Panc1 (cell line): ENCODE results near the gene CTSO. TPM values are rescaled to one million over a fixed set of nuclear protein-coding genes. Genes with fewer than 3 reads are reported as not detected.

Experiments used
- ATAC-seq: fragments of 200-7000 bp; cut with Tn5 transposase; 2 replicates; pipeline ENCODE4 v1.9.1; 2020; ENCODE audit warnings: mild to moderate bottlenecking, moderate library complexity
- BruUV-seq: library from RNA; stranded (reverse); fragments of 400-500 nt; replicated peaks from 2 replicates; lab custom pipeline; 2021; lab: Mats Ljungman, UMichigan
- CTCF ChIA-PET: fragments of 300-600 bp; sonication (Branson Sonifier 250); formaldehyde crosslinking; loops from one replicate; lab custom pipeline; 2022; ENCODE audit warnings: antibody characterized with exemption; lab: Charles Lee
- POLR2A ChIA-PET: fragments of 300-600 bp; sonication (Branson Sonifier 250); formaldehyde crosslinking; loops from one replicate; lab custom pipeline; 2022; ENCODE audit warnings: antibody characterized with exemption; lab: Charles Lee
- DNase-seq: peaks from one replicate; pipeline ENCODE4 v3.0.0-alpha.2; 2010; ENCODE audit warnings: low read depth, low spot score
- H3K27ac ChIP-seq: 2 replicates; pipeline ENCODE4 v1.5.1; 2011; ENCODE audit warnings: mild to moderate bottlenecking, low read length, inconsistent platforms
- H3K27me3 ChIP-seq: fragments of 200-500 bp; sonication (Bioruptor generic); 2 replicates; pipeline ENCODE4 v1.6.0; 2014; ENCODE audit warnings: low read length, inconsistent platforms; ENCODE audit not compliant: control insufficient read depth, insufficient read depth
- H3K36me3 ChIP-seq: fragments of 200-500 bp; sonication (Bioruptor generic); 2 replicates; pipeline ENCODE4 v1.5.1; 2014; ENCODE audit warnings: inconsistent platforms, mild to moderate bottlenecking, low read length, moderate library complexity; ENCODE audit not compliant: control insufficient read depth, insufficient read depth
- H3K4me1 ChIP-seq: 2 replicates; pipeline ENCODE4 v1.5.1; 2011; ENCODE audit warnings: inconsistent platforms, mild to moderate bottlenecking, low read length, moderate library complexity; ENCODE audit not compliant: control insufficient read depth, insufficient read depth
- H3K4me3 ChIP-seq, 2 experiments: 2 replicates each; pipeline ENCODE4 v1.5.1; 2011 to 2012; ENCODE audit warnings: low read depth in 2 of 2, low read length in 2 of 2, mild to moderate bottlenecking in 2 of 2, inconsistent platforms in 1 of 2, moderate library complexity in 1 of 2
- H3K9me3 ChIP-seq: fragments of 200-500 bp; sonication (Bioruptor generic); 2 replicates; pipeline ENCODE4 v1.5.1; 2014; ENCODE audit warnings: low read depth, mild to moderate bottlenecking, inconsistent platforms, low read length, moderate library complexity; ENCODE audit not compliant: control insufficient read depth, insufficient read depth
- CTCF ChIP-seq: fragments of 450-650 bp; IDR thresholded peaks from 2 replicates; pipeline ENCODE4 v1.5.1; 2017; ENCODE audit warnings: mild to moderate bottlenecking
- POLR2AphosphoS5 ChIP-seq: IDR thresholded peaks from 2 replicates; pipeline ENCODE4 v1.6.1; 2012; ENCODE audit warnings: mild to moderate bottlenecking, low read depth, low read length, moderate library complexity
- REST ChIP-seq, 2 experiments: IDR thresholded peaks; 2 replicates each; pipeline ENCODE4 v1.6.1; 2011 to 2012; ENCODE audit warnings: low read depth in 2 of 2, control low read depth in 1 of 2, low read length in 1 of 2, mild to moderate bottlenecking in 1 of 2, moderate library complexity in 1 of 2; ENCODE audit not compliant: insufficient read depth in 1 of 2
- SIN3A ChIP-seq: IDR thresholded peaks from 2 replicates; pipeline ENCODE4 v1.6.1; 2012; ENCODE audit warnings: low read depth, mild to moderate bottlenecking, low read length, moderate library complexity, borderline replicate concordance; ENCODE audit not compliant: insufficient read depth
- TCF7L2 ChIP-seq: IDR thresholded peaks from 2 replicates; pipeline ENCODE4 v1.6.1; 2011; ENCODE audit warnings: mild to moderate bottlenecking, low read depth, low read length, inconsistent platforms
- in situ Hi-C: cut with HindIII; loops from 2 replicates; pipeline ENCODE4 v1.10.0; 2016; ENCODE audit warnings: low sequenced_read_pairs, low pct_unique_long_range_greater_than_20kb
- intact Hi-C: fragments of 100-400 bp; cut with micrococcal nuclease; formaldehyde crosslinking; loops from one replicate; pipeline ENCODE4 v1.10.0; 2022; ENCODE audit not compliant: unreplicated experiment
- total RNA-seq: library from RNA; stranded (reverse); gene quantifications from one replicate; pipeline ENCODE4 v1.2.1, GENCODE V29; 2021; ENCODE audit not compliant: unreplicated experiment

The CTSO gene
- total RNA-seq, 1 experiment from 2014 or later = 3.3 TPM

DNA sequence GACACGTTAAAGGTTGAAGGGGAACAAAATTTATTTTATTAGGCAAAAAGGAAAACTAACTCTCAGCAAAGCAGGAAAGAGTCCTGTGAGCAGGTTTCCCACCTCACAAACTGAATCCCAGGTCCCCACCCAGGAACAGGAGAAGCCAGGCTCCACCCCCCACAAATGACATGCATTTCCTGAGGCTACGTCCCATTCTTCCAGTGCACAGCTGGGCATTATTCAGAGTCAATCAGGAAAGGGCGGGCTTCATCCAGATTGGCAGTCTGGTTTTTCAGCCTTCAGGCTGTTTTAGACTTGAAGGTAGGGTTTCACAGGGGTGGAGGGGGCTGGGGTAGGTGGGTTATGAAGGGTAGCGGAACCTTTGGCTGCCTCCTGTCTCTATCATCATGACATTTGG lies 75.7 kb downstream of the CTSO start:
- ChIA-PET CTCF (no interaction called here), POLR2A (no interaction called here)
- TF ChIP-seq CTCF (no peak), SIN3A (no peak), TCF7L2 (no peak), POLR2AphosphoS5 (no peak), REST (IDR thresholded peaks at IDR 0.05; ENCODE audit: insufficient read depth in 1 of 2, low read depth in 2 of 2, low read length in 1 of 2) (no peak)
- Histone ChIP-seq H3K4me3 (no peak overlapping the region), H3K27me3 (no peaks in the 10 kb centered on the region), H3K27ac (no peak overlapping the region), H3K36me3 (no peaks in the 10 kb centered on the region), H3K9me3 (no peaks in the 10 kb centered on the region), H3K4me1 (no peaks in the 10 kb centered on the region)
- ATAC-seq (no peak), DNase-seq (no peak)
- intact Hi-C loops (no loop called here), in situ Hi-C loops (no loop called here)
- BruUV-seq = no TSS peak

DNA sequence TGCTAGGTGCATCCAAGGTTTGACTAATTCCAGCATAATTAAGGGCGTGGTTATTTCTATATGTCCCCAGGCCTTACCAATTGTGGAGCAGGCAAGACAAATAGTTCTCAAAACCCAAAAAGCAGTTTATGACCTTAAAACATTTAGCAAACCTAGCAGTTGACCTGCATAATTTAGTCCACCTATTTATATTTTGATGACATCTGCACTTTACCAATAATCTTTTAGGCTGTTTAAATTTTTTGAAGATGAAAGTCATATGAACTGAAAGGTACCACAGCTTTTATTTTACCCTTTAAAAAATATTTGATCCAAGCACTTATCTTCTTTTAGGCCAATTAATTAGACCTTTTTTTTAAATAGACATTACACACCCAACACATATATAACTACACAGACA lies 77.8 kb downstream of the CTSO start:
- Histone ChIP-seq H3K4me3 (no peak overlapping the region), H3K9me3 (no peaks in the 10 kb centered on the region), H3K27ac (no peak overlapping the region), H3K36me3 (no peaks in the 10 kb centered on the region), H3K27me3 (no peaks in the 10 kb centered on the region), H3K4me1 (no peaks in the 10 kb centered on the region)
- ChIA-PET POLR2A (no interaction called here), CTCF (no interaction called here)
- ATAC-seq (no peak), DNase-seq (no peak)
- no peak for TF ChIP-seq REST (IDR thresholded peaks at IDR 0.05; ENCODE audit: insufficient read depth in 1 of 2, low read depth in 2 of 2, low read length in 1 of 2)
- TF ChIP-seq TCF7L2 = no peak
- TF ChIP-seq POLR2AphosphoS5 = no peak
- TF ChIP-seq SIN3A = no peak
- BruUV-seq = no TSS peak
- intact Hi-C loops = no loop called here
- in situ Hi-C loops = no loop called here

Other genes starting within 250 kb of the CTSO start
- 0.36 TPM for gene GUCY1B1, start 194.8 kb downstream of the CTSO start, total RNA-seq
- not detected for gene ASIC5, start 87.6 kb downstream of the CTSO start, total RNA-seq
- gene TDO2, start 50.2 kb downstream of the CTSO start, total RNA-seq = 0.13 TPM